ENCODE results near the gene ZNF444.

DNA sequence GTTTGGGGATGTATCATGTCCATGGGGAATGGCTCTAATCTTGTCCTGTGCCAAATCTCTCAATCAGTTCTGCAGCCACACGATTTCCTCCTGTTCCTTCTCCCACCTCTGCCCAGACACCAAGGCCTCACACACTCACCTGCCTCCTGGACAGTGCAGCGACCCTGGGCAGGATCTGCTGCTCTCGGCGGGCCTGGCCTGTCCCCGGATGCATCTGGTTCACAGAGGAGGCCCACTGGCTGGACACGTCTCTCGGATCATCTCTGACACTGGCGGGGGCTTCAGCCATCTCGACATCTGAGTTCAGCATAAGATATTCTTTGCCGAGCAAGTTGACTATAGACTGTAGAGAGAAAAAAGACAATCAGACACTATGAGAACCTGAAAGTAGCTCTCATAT lies 50.6 kb downstream of the ZNF444 start:
- TF ChIP-seq, protein P1, sequence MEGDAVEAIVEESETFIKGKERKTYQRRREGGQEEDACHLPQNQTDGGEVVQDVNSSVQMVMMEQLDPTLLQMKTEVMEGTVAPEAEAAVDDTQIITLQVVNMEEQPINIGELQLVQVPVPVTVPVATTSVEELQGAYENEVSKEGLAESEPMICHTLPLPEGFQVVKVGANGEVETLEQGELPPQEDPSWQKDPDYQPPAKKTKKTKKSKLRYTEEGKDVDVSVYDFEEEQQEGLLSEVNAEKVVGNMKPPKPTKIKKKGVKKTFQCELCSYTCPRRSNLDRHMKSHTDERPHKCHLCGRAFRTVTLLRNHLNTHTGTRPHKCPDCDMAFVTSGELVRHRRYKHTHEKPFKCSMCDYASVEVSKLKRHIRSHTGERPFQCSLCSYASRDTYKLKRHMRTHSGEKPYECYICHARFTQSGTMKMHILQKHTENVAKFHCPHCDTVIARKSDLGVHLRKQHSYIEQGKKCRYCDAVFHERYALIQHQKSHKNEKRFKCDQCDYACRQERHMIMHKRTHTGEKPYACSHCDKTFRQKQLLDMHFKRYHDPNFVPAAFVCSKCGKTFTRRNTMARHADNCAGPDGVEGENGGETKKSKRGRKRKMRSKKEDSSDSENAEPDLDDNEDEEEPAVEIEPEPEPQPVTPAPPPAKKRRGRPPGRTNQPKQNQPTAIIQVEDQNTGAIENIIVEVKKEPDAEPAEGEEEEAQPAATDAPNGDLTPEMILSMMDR (IDR thresholded peaks at IDR 0.05) = no peak
- TF ChIP-seq POLR2A (IDR thresholded peaks at IDR 0.05) = no peak
